Liver (tissue), 3 donors: Measurements from ENCODE around the gene LRP1-AS.

Source experiments
- ATF3 ChIP-seq: IDR thresholded peaks from 2 replicates; pipeline ENCODE4 v1.6.1; 2016; ENCODE audit warnings: antibody characterized with exemption
- FOXA1 ChIP-seq: IDR thresholded peaks from 2 replicates; pipeline ENCODE4 v1.6.1; 2016; ENCODE audit warnings: antibody characterized with exemption
- GABPA ChIP-seq, 2 donors: IDR thresholded peaks in 1 of 2; conservative IDR thresholded peaks in 1 of 2; 2 replicates each; pipeline ENCODE4 v1.6.1; 2016; ENCODE audit warnings: antibody characterized with exemption in 2 of 2, mild to moderate bottlenecking in 1 of 2, moderate library complexity in 1 of 2
- JUND ChIP-seq, 2 donors: IDR thresholded peaks; 2 replicates each; pipeline ENCODE4 v1.6.1; 2016; ENCODE audit warnings: antibody characterized with exemption in 2 of 2
- MAX ChIP-seq: IDR thresholded peaks from 2 replicates; pipeline ENCODE4 v1.6.1; 2016; ENCODE audit warnings: antibody characterized with exemption
- RXRA ChIP-seq, 2 donors: IDR thresholded peaks; 2 replicates each; pipeline ENCODE4 v1.6.1; 2017 to 2018; ENCODE audit warnings: antibody characterized with exemption in 2 of 2, mild to moderate bottlenecking in 1 of 2
- SP1 ChIP-seq: IDR thresholded peaks from 2 replicates; pipeline ENCODE4 v1.6.1; 2018; ENCODE audit warnings: antibody characterized with exemption, mild to moderate bottlenecking
- TAF1 ChIP-seq: conservative IDR thresholded peaks from 2 replicates; pipeline ENCODE4 v1.6.1; 2016; ENCODE audit warnings: antibody characterized with exemption, mild to moderate bottlenecking
- YY1 ChIP-seq: IDR thresholded peaks from 2 replicates; pipeline ENCODE4 v1.6.1; 2016; ENCODE audit warnings: antibody characterized with exemption, mild to moderate bottlenecking
- TF ChIP-seq, protein P1 (sequence below): fragments of 150-350 bp; IDR thresholded peaks from 2 replicates; pipeline ENCODE4 v1.5.1; 2017; ENCODE audit warnings: improper control_type of control experiment, low read depth, low read length; ENCODE audit not compliant: missing input control
- TF ChIP-seq, protein P2 (sequence below): IDR thresholded peaks from 2 replicates; pipeline ENCODE4 v1.6.1; 2016; ENCODE audit warnings: antibody characterized with exemption, mild to moderate bottlenecking
- donor health status: healthy.
- donor health status: healthy.

DNA sequence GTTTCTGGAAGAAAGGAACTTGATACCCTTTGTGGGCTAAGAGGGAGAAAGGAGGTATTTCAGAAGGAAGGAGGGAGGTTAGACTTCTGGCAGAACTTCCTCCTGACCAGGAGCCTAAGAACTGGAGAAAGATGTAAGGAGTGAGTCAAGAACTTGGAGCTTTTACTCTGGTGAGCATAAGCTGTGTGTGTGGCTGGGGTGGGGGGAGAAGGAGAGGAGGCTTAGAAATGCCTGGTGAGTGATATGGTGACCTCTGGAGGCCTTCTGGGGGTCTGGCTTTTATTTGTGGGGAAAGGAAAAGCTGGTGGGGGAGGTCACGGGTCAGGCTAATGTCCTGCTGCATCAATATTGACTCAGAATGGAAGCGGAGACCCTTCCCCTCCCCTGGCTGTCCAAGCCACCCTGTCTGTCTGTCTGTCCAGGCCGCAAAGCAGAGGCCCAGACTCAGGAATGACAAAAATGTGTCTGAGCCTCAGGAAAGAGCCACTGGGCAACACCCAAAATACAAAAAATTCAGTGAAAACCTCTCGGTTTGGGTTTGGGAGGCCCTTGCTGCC, 14.3 kb downstream of the LRP1-AS start:
- TF ChIP-seq MAX (no peak), SP1 (no peak), YY1 (no peak), ATF3 (no peak), TAF1 (no peak), RXRA (IDR thresholded peaks at IDR 0.05) (no peak), FOXA1 (no peak), JUND (IDR thresholded peaks at IDR 0.05) (no peak), GABPA (IDR thresholded peaks at IDR 0.05 in 1 of 2, conservative IDR thresholded peaks at IDR 0.05 in 1 of 2) (no peak)
- TF ChIP-seq, protein P1, sequence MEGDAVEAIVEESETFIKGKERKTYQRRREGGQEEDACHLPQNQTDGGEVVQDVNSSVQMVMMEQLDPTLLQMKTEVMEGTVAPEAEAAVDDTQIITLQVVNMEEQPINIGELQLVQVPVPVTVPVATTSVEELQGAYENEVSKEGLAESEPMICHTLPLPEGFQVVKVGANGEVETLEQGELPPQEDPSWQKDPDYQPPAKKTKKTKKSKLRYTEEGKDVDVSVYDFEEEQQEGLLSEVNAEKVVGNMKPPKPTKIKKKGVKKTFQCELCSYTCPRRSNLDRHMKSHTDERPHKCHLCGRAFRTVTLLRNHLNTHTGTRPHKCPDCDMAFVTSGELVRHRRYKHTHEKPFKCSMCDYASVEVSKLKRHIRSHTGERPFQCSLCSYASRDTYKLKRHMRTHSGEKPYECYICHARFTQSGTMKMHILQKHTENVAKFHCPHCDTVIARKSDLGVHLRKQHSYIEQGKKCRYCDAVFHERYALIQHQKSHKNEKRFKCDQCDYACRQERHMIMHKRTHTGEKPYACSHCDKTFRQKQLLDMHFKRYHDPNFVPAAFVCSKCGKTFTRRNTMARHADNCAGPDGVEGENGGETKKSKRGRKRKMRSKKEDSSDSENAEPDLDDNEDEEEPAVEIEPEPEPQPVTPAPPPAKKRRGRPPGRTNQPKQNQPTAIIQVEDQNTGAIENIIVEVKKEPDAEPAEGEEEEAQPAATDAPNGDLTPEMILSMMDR: no peak
- TF ChIP-seq, protein P2, sequence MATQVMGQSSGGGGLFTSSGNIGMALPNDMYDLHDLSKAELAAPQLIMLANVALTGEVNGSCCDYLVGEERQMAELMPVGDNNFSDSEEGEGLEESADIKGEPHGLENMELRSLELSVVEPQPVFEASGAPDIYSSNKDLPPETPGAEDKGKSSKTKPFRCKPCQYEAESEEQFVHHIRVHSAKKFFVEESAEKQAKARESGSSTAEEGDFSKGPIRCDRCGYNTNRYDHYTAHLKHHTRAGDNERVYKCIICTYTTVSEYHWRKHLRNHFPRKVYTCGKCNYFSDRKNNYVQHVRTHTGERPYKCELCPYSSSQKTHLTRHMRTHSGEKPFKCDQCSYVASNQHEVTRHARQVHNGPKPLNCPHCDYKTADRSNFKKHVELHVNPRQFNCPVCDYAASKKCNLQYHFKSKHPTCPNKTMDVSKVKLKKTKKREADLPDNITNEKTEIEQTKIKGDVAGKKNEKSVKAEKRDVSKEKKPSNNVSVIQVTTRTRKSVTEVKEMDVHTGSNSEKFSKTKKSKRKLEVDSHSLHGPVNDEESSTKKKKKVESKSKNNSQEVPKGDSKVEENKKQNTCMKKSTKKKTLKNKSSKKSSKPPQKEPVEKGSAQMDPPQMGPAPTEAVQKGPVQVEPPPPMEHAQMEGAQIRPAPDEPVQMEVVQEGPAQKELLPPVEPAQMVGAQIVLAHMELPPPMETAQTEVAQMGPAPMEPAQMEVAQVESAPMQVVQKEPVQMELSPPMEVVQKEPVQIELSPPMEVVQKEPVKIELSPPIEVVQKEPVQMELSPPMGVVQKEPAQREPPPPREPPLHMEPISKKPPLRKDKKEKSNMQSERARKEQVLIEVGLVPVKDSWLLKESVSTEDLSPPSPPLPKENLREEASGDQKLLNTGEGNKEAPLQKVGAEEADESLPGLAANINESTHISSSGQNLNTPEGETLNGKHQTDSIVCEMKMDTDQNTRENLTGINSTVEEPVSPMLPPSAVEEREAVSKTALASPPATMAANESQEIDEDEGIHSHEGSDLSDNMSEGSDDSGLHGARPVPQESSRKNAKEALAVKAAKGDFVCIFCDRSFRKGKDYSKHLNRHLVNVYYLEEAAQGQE: no peak
